ENCODE data around the gene GRB10.

GRB10 gene

GRCh38 chr7:50676079-50676478 lies 106.6 kb downstream of the GRB10 start:
- TF ChIP-seq, protein P1, sequence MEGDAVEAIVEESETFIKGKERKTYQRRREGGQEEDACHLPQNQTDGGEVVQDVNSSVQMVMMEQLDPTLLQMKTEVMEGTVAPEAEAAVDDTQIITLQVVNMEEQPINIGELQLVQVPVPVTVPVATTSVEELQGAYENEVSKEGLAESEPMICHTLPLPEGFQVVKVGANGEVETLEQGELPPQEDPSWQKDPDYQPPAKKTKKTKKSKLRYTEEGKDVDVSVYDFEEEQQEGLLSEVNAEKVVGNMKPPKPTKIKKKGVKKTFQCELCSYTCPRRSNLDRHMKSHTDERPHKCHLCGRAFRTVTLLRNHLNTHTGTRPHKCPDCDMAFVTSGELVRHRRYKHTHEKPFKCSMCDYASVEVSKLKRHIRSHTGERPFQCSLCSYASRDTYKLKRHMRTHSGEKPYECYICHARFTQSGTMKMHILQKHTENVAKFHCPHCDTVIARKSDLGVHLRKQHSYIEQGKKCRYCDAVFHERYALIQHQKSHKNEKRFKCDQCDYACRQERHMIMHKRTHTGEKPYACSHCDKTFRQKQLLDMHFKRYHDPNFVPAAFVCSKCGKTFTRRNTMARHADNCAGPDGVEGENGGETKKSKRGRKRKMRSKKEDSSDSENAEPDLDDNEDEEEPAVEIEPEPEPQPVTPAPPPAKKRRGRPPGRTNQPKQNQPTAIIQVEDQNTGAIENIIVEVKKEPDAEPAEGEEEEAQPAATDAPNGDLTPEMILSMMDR (IDR thresholded peaks at IDR 0.05; ENCODE audit: borderline replicate concordance, control extremely low read depth, extremely low read depth, insufficient read depth, missing control alignments), result no peak
- no peak for DNase-seq (ENCODE audit: low spot score)
- in situ Hi-C loops (cut with MboI; ENCODE audit: low sequenced_read_pairs, unreplicated experiment), result no loop called here

- TF ChIP-seq, protein P1 (IDR thresholded peaks at IDR 0.05; ENCODE audit: borderline replicate concordance, control extremely low read depth, extremely low read depth, insufficient read depth, missing control alignments), result no peak
- in situ Hi-C loops (cut with MboI; ENCODE audit: low sequenced_read_pairs, unreplicated experiment), result loop anchor here (25.0 kb wide), 2 partner anchors 213 to 563 kb away; partner anchors contain the start of gene FIGNL1
- no peak for DNase-seq (ENCODE audit: low spot score)
These were observed 107.5 kb downstream of the GRB10 start for GRCh38 chr7:50674896-50675835.

- in situ Hi-C loops (cut with MboI; ENCODE audit: low sequenced_read_pairs, unreplicated experiment), result loop anchor here (25.0 kb wide), 2 partner anchors 212 to 562 kb away; partner anchors contain the start of gene FIGNL1
- TF ChIP-seq, protein P1 (IDR thresholded peaks at IDR 0.05; ENCODE audit: borderline replicate concordance, control extremely low read depth, extremely low read depth, insufficient read depth, missing control alignments), result no peak
- no peak for DNase-seq (ENCODE audit: low spot score)
These were observed 108.4 kb downstream of the GRB10 start for GRCh38 chr7:50674299-50674698.

DNA sequence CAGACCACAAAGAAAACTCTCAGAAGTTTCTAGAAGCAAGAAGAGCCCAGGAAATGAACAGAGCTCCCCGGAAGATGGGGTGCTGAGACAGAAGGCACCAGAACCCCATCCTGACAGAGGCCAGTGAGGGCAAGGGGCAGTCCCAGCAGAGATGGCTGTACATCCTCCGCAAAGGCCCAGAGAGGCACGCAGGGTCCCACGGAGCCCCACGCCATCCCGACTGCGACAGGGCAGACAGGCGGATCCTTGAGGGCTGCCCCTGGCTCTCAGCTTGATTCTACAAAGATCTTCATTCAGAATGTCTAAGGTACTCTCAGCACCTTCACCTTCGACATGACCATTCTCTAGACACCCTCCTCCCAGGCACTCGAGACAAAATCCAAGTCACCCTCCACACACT lies 109.6 kb downstream of the GRB10 start:
- in situ Hi-C loops (cut with MboI; ENCODE audit: low sequenced_read_pairs, unreplicated experiment), result loop anchor here (25.0 kb wide), 2 partner anchors 211 to 561 kb away; partner anchors contain the start of gene FIGNL1

DNA sequence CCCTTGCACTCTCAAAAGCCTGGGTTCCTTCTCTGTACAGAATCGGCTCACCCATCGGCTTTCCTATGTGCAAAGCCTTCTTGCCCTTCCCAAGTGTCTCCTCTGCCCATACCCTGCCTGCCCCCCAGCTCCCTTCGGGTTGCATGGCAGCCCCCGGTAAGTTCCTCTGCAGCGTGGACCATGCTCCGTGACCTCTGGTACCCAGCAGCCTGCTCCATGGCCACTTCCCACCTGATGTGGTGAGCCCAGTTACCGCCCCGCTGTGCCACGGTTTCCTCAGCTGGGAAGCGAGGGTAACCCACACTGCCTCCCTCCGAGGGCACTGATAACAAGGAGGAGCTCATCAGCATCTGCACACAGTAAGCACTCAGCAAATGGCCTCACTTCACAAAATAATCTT lies 110.7 kb downstream of the GRB10 start:
- in situ Hi-C loops (cut with MboI; ENCODE audit: low sequenced_read_pairs, unreplicated experiment), result loop anchor here (25.0 kb wide), 2 partner anchors 210 to 560 kb away; partner anchors contain the start of gene FIGNL1
- no peak for DNase-seq (ENCODE audit: low spot score)
- TF ChIP-seq, protein P1 (IDR thresholded peaks at IDR 0.05; ENCODE audit: borderline replicate concordance, control extremely low read depth, extremely low read depth, insufficient read depth, missing control alignments), result no peak

More for the DNA sequence above, 109.6 kb downstream of the GRB10 start:
- TF ChIP-seq, protein P1 (IDR thresholded peaks at IDR 0.05; ENCODE audit: borderline replicate concordance, control extremely low read depth, extremely low read depth, insufficient read depth, missing control alignments), result no peak
- DNase-seq (ENCODE audit: low spot score), result no peak

DNA sequence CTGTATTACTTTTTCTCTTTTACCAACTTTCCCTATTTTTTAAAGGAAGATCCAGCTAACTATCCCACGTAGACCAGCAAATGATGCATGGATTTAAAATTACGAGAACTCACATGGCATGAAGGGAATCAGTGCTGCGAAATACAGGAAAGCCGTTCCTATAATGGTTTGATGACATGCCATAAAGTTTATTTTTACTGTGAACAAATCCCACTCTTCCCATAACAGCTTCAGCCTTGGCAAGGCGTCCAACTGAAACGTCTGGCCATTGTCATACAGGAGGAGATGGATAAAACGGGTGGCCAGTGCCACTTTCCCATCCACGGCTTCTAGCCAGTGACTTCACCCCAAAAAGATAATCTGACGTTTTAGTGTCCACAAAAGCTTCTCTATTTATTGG lies 111.3 kb downstream of the GRB10 start:
- TF ChIP-seq, protein P1 (IDR thresholded peaks at IDR 0.05; ENCODE audit: borderline replicate concordance, control extremely low read depth, extremely low read depth, insufficient read depth, missing control alignments), result no peak
- in situ Hi-C loops (cut with MboI; ENCODE audit: low sequenced_read_pairs, unreplicated experiment), result loop anchor here (25.0 kb wide), 2 partner anchors 209 to 559 kb away; partner anchors contain the start of gene FIGNL1
- no peak for DNase-seq (ENCODE audit: low spot score)
